Measurements from ENCODE around the gene PSMD1. TPM values are rescaled to one million over a fixed set of nuclear protein-coding genes. Genes with fewer than 3 reads are reported as not detected.
A peak's percentile ranks its signal among the peaks of the same experiment; 100 is the strongest.

PSMD1 gene
- total RNA-seq (10 to 100 TPM; 77.4 to 88.6 (median 83.2) TPM), polyA plus RNA-seq (35.6 TPM)
- long read RNA-seq, donor 1, transcript PSMD1-201 (25 exons, 3,326 nt) = major isoform, 47 of 276 reads
- long read RNA-seq, donor 1, partial matches to known transcripts = 219 of 276 reads
- long read RNA-seq, donor 1, other reads (novel, unspliced or antisense) = 8 of 276 reads
- long read RNA-seq, donor 2, transcript PSMD1-201 (25 exons, 3,326 nt) = major isoform, 66 of 85 reads
- long read RNA-seq, donor 2, partial matches to known transcripts = 19 of 85 reads
- long read RNA-seq, donor 2, other reads (novel, unspliced or antisense) = 0 of 85 reads
- long read RNA-seq, donor 3, transcript PSMD1-204 (21 exons, 2,506 nt) = minor isoform, 5 of 722 reads
- long read RNA-seq, donor 3, transcript PSMD1-201 (25 exons, 3,326 nt) = major isoform, 25 of 722 reads
- long read RNA-seq, donor 3, partial matches to known transcripts = 657 of 722 reads
- long read RNA-seq, donor 3, other reads (novel, unspliced or antisense) = 35 of 722 reads
- long read RNA-seq, donor 4, transcript PSMD1-201 (25 exons, 3,326 nt) = major isoform, 80 of 96 reads
- long read RNA-seq, donor 4, partial matches to known transcripts = 11 of 96 reads
- long read RNA-seq, donor 4, other reads (novel, unspliced or antisense) = 5 of 96 reads

GRCh38 chr2:231056453-231057416 lies at the start of gene PSMD1:
Gene PSMD1 (plus strand): TSS chr2:231056867. CDS start chr2:231057026, 159 bp downstream.
- Histone ChIP-seq H3K27ac (ENCODE audit: low read length) (peak within 1 kb of the TSS; percentile 98), H3K4me3 (ENCODE audit: low read length) (peak within 1 kb of the TSS; percentile 88), H3K9me3 (ENCODE audit: control insufficient read depth, low read length) (no peaks in the 10 kb centered on the region), H3K4me1 (ENCODE audit: control insufficient read depth, insufficient read depth, low read length) (no peaks in the 10 kb centered on the region), H3K27me3 (ENCODE audit: control insufficient read depth, insufficient read depth) (no peaks in the 10 kb centered on the region)
- intact Hi-C loops (cut with DNase I) = no loop called here
- peak; percentile 90 for ATAC-seq
- peak; percentile 93 to 96 (median 96) for DNase-seq
- WGBS = under 1% methylated on average over 73 of the region's 73 CpGs

- H3K27me3 ChIP-seq (ENCODE audit: control insufficient read depth, insufficient read depth) = no peaks in the 10 kb centered on the region
- DNase-seq = no peak
- no peaks in the 10 kb centered on the region for H3K9me3 ChIP-seq (ENCODE audit: control insufficient read depth, low read length)
- no peak overlapping the region for H3K4me3 ChIP-seq (ENCODE audit: low read length)
- 73% methylated on average over 10 of the region's 10 CpGs for WGBS
- intact Hi-C loops (cut with DNase I) = no loop called here
- H3K27ac ChIP-seq (ENCODE audit: low read length) = no peak overlapping the region
- no peaks in the 10 kb centered on the region for H3K4me1 ChIP-seq (ENCODE audit: control insufficient read depth, insufficient read depth, low read length)
- no peak for ATAC-seq
These were observed 49.2 kb upstream of the PSMD1 start for GRCh38 chr2:231007286-231008098.

- ATAC-seq = no peak
- no peak for DNase-seq
- H3K4me1 ChIP-seq (ENCODE audit: control insufficient read depth, insufficient read depth, low read length) = no peaks in the 10 kb centered on the region
- 85% methylated on average over 6 of the region's 6 CpGs for WGBS
- H3K4me3 ChIP-seq (ENCODE audit: low read length) = no peak overlapping the region
- no peaks in the 10 kb centered on the region for H3K9me3 ChIP-seq (ENCODE audit: control insufficient read depth, low read length)
- no peaks in the 10 kb centered on the region for H3K27me3 ChIP-seq (ENCODE audit: control insufficient read depth, insufficient read depth)
- intact Hi-C loops (cut with DNase I) = no loop called here
- H3K27ac ChIP-seq (ENCODE audit: low read length) = no peak overlapping the region
These were observed 48.5 kb upstream of the PSMD1 start for GRCh38 chr2:231008131-231008530.

GRCh38 chr2:231009236-231009919 lies 47.3 kb upstream of the PSMD1 start:
- no peak overlapping the region for H3K4me3 ChIP-seq (ENCODE audit: low read length)
- H3K27ac ChIP-seq (ENCODE audit: low read length) = no peak overlapping the region
- 58% methylated on average over 14 of the region's 14 CpGs for WGBS
- H3K27me3 ChIP-seq (ENCODE audit: control insufficient read depth, insufficient read depth) = no peaks in the 10 kb centered on the region
- ATAC-seq = no peak
- intact Hi-C loops (cut with DNase I) = no loop called here
- H3K4me1 ChIP-seq (ENCODE audit: control insufficient read depth, insufficient read depth, low read length) = no peaks in the 10 kb centered on the region
- DNase-seq = no peak
- H3K9me3 ChIP-seq (ENCODE audit: control insufficient read depth, low read length) = no peaks in the 10 kb centered on the region

- Histone ChIP-seq H3K9me3 (ENCODE audit: control insufficient read depth, low read length) (no peaks in the 10 kb centered on the region), H3K27me3 (ENCODE audit: control insufficient read depth, insufficient read depth) (no peaks in the 10 kb centered on the region), H3K4me1 (ENCODE audit: control insufficient read depth, insufficient read depth, low read length) (no peaks in the 10 kb centered on the region), H3K27ac (ENCODE audit: low read length) (no peak overlapping the region), H3K4me3 (ENCODE audit: low read length) (no peak overlapping the region)
- ATAC-seq (no peak), DNase-seq (no peak)
- 89% methylated on average over 2 of the region's 2 CpGs for WGBS
- intact Hi-C loops (cut with DNase I) = no loop called here
These were observed 46.4 kb upstream of the PSMD1 start for GRCh38 chr2:231010201-231010730.

GRCh38 chr2:231011526-231011925 lies 45.1 kb upstream of the PSMD1 start:
- intact Hi-C loops (cut with DNase I) = no loop called here
- Histone ChIP-seq H3K9me3 (ENCODE audit: control insufficient read depth, low read length) (no peaks in the 10 kb centered on the region), H3K27ac (ENCODE audit: low read length) (no peak overlapping the region), H3K27me3 (ENCODE audit: control insufficient read depth, insufficient read depth) (no peaks in the 10 kb centered on the region), H3K4me1 (ENCODE audit: control insufficient read depth, insufficient read depth, low read length) (no peaks in the 10 kb centered on the region), H3K4me3 (ENCODE audit: low read length) (no peak overlapping the region)
- ATAC-seq = no peak
- 45% methylated on average over 2 of the region's 2 CpGs for WGBS
- no peak for DNase-seq

GRCh38 chr2:231012463-231012862 lies 44.2 kb upstream of the PSMD1 start:
- intact Hi-C loops (cut with DNase I) = no loop called here
- ATAC-seq (no peak), DNase-seq (no peak)
- Histone ChIP-seq H3K4me1 (ENCODE audit: control insufficient read depth, insufficient read depth, low read length) (no peaks in the 10 kb centered on the region), H3K4me3 (ENCODE audit: low read length) (no peak overlapping the region), H3K27ac (ENCODE audit: low read length) (no peak overlapping the region), H3K27me3 (ENCODE audit: control insufficient read depth, insufficient read depth) (no peaks in the 10 kb centered on the region), H3K9me3 (ENCODE audit: control insufficient read depth, low read length) (no peaks in the 10 kb centered on the region)
- 73% methylated on average over 3 of the region's 3 CpGs for WGBS

- no peaks in the 10 kb centered on the region for H3K27me3 ChIP-seq (ENCODE audit: control insufficient read depth, insufficient read depth)
- 18% methylated on average over 3 of the region's 3 CpGs for WGBS
- H3K27ac ChIP-seq (ENCODE audit: low read length) = no peak overlapping the region
- no peak overlapping the region for H3K4me3 ChIP-seq (ENCODE audit: low read length)
- H3K9me3 ChIP-seq (ENCODE audit: control insufficient read depth, low read length) = no peaks in the 10 kb centered on the region
- no peaks in the 10 kb centered on the region for H3K4me1 ChIP-seq (ENCODE audit: control insufficient read depth, insufficient read depth, low read length)
- intact Hi-C loops (cut with DNase I) = no loop called here
- DNase-seq (no peak), ATAC-seq (no peak)
These were observed 42.8 kb upstream of the PSMD1 start for GRCh38 chr2:231013820-231014219.

GRCh38 chr2:231015478-231015877 lies 41.2 kb upstream of the PSMD1 start:
- intact Hi-C loops (cut with DNase I) = no loop called here
- ATAC-seq (no peak), DNase-seq (no peak)
- Histone ChIP-seq H3K4me3 (ENCODE audit: low read length) (no peak overlapping the region), H3K27me3 (ENCODE audit: control insufficient read depth, insufficient read depth) (no peaks in the 10 kb centered on the region), H3K4me1 (ENCODE audit: control insufficient read depth, insufficient read depth, low read length) (no peaks in the 10 kb centered on the region), H3K27ac (ENCODE audit: low read length) (no peak overlapping the region), H3K9me3 (ENCODE audit: control insufficient read depth, low read length) (no peaks in the 10 kb centered on the region)
- 57% methylated on average over 7 of the region's 7 CpGs for WGBS

- DNase-seq = no peak
- no peak overlapping the region for H3K27ac ChIP-seq (ENCODE audit: low read length)
- H3K9me3 ChIP-seq (ENCODE audit: control insufficient read depth, low read length) = no peaks in the 10 kb centered on the region
- no peak overlapping the region for H3K4me3 ChIP-seq (ENCODE audit: low read length)
- H3K4me1 ChIP-seq (ENCODE audit: control insufficient read depth, insufficient read depth, low read length) = no peaks in the 10 kb centered on the region
- intact Hi-C loops (cut with DNase I) = no loop called here
- WGBS = 82% methylated on average over 3 of the region's 3 CpGs
- ATAC-seq = no peak
- no peaks in the 10 kb centered on the region for H3K27me3 ChIP-seq (ENCODE audit: control insufficient read depth, insufficient read depth)
These were observed 40.7 kb upstream of the PSMD1 start for GRCh38 chr2:231015926-231016325.
